HL-60 (cell line): Measurements from ENCODE around the gene AKR1B15.

Experiments
- DNase-seq, 2 experiments: peaks; one replicate each; pipeline ENCODE4 v3.0.0-alpha.2; 2010 to 2020; ENCODE audit warnings: low read depth in 1 of 2, low spot score in 1 of 2
- H3K27ac ChIP-seq: fragments of 250-450 bp; sonication (Bioruptor Pico); replicated peaks from 2 replicates; pipeline ENCODE4 v1.5.1; 2020; ENCODE audit warnings: mild to moderate bottlenecking, moderate library complexity
- H3K27me3 ChIP-seq: fragments of 250-450 bp; sonication (Bioruptor Pico); 2 replicates; pipeline ENCODE4 v1.5.1; 2021; ENCODE audit warnings: mild to moderate bottlenecking, moderate library complexity; ENCODE audit not compliant: insufficient read depth, poor library complexity, severe bottlenecking
- H3K4me3 ChIP-seq: replicated peaks from 2 replicates; pipeline ENCODE4 v1.5.1; 2011; ENCODE audit warnings: mild to moderate bottlenecking, control low read depth, low read length; ENCODE audit not compliant: insufficient read depth
- GABPA ChIP-seq: IDR thresholded peaks from 2 replicates; pipeline ENCODE4 v1.6.1; 2012; ENCODE audit warnings: low read depth
- POLR2AphosphoS5 ChIP-seq: IDR thresholded peaks from 2 replicates; pipeline ENCODE4 v1.6.1; 2012; ENCODE audit warnings: low read depth
- REST ChIP-seq: IDR thresholded peaks from 2 replicates; pipeline ENCODE4 v1.6.1; 2012; ENCODE audit warnings: low read depth; ENCODE audit not compliant: insufficient replicate concordance
- SPI1 ChIP-seq: IDR thresholded peaks from 2 replicates; pipeline ENCODE4 v1.6.1; 2012; ENCODE audit warnings: low read depth, mild to moderate bottlenecking, borderline replicate concordance
- TF ChIP-seq, protein P1 (sequence below): IDR thresholded peaks from one replicate; pipeline ENCODE4 v1.5.1; 2011; ENCODE audit warnings: low read length, control low read depth, inconsistent platforms; ENCODE audit not compliant: insufficient read depth

Gene AKR1B15

GRCh38 chr7:134528749-134529148 lies 20.2 kb upstream of the AKR1B15 start:
- TF ChIP-seq REST (no peak), SPI1 (no peak), POLR2AphosphoS5 (no peak)
- Histone ChIP-seq H3K27me3 (peaks cover 4% of the 10 kb centered on the region), H3K27ac (no peak overlapping the region), H3K4me3 (no peak overlapping the region)
- no peak for DNase-seq

DNA sequence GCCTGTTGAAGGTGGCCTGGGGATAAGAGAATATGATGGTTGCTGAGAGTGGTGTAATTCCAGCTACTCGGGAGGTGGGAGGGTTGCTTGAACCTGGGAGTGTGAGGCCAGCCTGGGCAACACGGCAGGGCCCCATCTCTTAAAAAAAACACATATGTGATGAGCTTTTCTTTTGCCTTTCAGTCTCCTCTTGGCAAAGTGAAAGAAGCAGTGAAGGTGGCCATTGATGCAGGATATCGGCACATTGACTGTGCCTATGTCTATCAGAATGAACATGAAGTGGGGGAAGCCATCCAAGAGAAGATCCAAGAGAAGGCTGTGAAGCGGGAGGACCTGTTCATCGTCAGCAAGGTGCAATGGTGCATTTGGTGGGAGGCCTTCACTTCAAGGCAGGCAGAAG lies 18.4 kb upstream of the AKR1B15 start:
- Histone ChIP-seq H3K4me3 (no peak overlapping the region), H3K27me3 (peaks cover 4% of the 10 kb centered on the region), H3K27ac (no peak overlapping the region)
- TF ChIP-seq SPI1 = no peak
- DNase-seq = no peak

- DNase-seq = no peak
- H3K27me3 ChIP-seq = peaks cover 4% of the 10 kb centered on the region
- H3K27ac ChIP-seq = no peak overlapping the region
- TF ChIP-seq REST = no peak
- TF ChIP-seq SPI1 = no peak
- TF ChIP-seq POLR2AphosphoS5 = no peak
- TF ChIP-seq, protein P1, sequence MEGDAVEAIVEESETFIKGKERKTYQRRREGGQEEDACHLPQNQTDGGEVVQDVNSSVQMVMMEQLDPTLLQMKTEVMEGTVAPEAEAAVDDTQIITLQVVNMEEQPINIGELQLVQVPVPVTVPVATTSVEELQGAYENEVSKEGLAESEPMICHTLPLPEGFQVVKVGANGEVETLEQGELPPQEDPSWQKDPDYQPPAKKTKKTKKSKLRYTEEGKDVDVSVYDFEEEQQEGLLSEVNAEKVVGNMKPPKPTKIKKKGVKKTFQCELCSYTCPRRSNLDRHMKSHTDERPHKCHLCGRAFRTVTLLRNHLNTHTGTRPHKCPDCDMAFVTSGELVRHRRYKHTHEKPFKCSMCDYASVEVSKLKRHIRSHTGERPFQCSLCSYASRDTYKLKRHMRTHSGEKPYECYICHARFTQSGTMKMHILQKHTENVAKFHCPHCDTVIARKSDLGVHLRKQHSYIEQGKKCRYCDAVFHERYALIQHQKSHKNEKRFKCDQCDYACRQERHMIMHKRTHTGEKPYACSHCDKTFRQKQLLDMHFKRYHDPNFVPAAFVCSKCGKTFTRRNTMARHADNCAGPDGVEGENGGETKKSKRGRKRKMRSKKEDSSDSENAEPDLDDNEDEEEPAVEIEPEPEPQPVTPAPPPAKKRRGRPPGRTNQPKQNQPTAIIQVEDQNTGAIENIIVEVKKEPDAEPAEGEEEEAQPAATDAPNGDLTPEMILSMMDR = no peak
- TF ChIP-seq GABPA = no peak
- no peak overlapping the region for H3K4me3 ChIP-seq
These were observed 16.5 kb upstream of the AKR1B15 start for GRCh38 chr7:134532180-134532953.

DNA sequence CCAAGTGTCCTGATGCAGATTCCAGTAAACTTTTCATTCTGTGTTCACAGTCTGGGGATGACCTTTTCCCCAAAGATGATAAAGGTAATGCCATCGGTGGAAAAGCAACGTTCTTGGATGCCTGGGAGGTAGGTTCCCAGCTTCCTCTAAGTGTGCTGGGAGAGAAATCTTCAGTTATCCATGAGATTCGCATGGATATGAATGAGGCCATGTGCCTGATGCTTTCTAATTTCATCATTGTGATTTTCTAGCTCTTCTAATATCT lies 16.0 kb upstream of the AKR1B15 start:
- no peak for DNase-seq
- Histone ChIP-seq H3K4me3 (no peak overlapping the region), H3K27me3 (peaks cover 4% of the 10 kb centered on the region), H3K27ac (no peak overlapping the region)
- no peak for TF ChIP-seq SPI1
- TF ChIP-seq, protein P1 = no peak
- no peak for TF ChIP-seq POLR2AphosphoS5
- no peak for TF ChIP-seq GABPA
- TF ChIP-seq REST = no peak
